Fibroblast of mammary gland (primary cell): Measurements from ENCODE around the gene TOB1.
A peak's percentile ranks its signal among the peaks of the same experiment; 100 is the strongest.

ENCODE experiments used
- DNase-seq: peaks from one replicate; pipeline ENCODE4 v3.0.0-alpha.2; 2010; ENCODE audit warnings: low read depth
- H3K4me3 ChIP-seq: 2 replicates; pipeline ENCODE4 v1.5.1; 2011; ENCODE audit warnings: low read depth, mild to moderate bottlenecking, low read length, moderate library complexity; ENCODE audit not compliant: control insufficient read depth
- CTCF ChIP-seq: conservative IDR thresholded peaks from 2 replicates; pipeline ENCODE4 v1.5.1; 2011; ENCODE audit warnings: low read depth, low read length, inconsistent platforms; ENCODE audit not compliant: control insufficient read depth, insufficient read depth

Gene TOB1

GRCh38 chr17:50834429-50835300, 31.5 kb downstream of the TOB1 start:
- TF ChIP-seq CTCF = no peak
- peak; percentile 29 for DNase-seq
- peak overlapping the region; percentile 6 for H3K4me3 ChIP-seq

- H3K4me3 ChIP-seq = no peak overlapping the region
- no peak for TF ChIP-seq CTCF
- DNase-seq = no peak
These were observed 32.4 kb downstream of the TOB1 start for GRCh38 chr17:50833510-50834428.

- DNase-seq = no peak
- no peak overlapping the region for H3K4me3 ChIP-seq
- TF ChIP-seq CTCF = no peak
These were observed 33.2 kb downstream of the TOB1 start for GRCh38 chr17:50832864-50833381.

GRCh38 chr17:50832267-50832863, 33.8 kb downstream of the TOB1 start:
- no peak for TF ChIP-seq CTCF
- no peak overlapping the region for H3K4me3 ChIP-seq
- DNase-seq = no peak

GRCh38 chr17:50831471-50831928, 34.7 kb downstream of the TOB1 start:
- no peak for TF ChIP-seq CTCF
- H3K4me3 ChIP-seq = no peak overlapping the region
- no peak for DNase-seq

- H3K4me3 ChIP-seq = no peak overlapping the region
- TF ChIP-seq CTCF = no peak
- no peak for DNase-seq
These were observed 35.2 kb downstream of the TOB1 start for GRCh38 chr17:50830994-50831393.
